Large intestine (tissue), 3 donors: ENCODE data around the gene SCCPDH. TPM values are rescaled to one million over a fixed set of nuclear protein-coding genes. Genes with fewer than 3 reads are reported as not detected.

Source experiments
- DNase-seq, 2 donors: peaks; one replicate each; pipeline versions ENCODE4 v3.0.0 to v3.0.0-alpha.2; 2013
- H3K27ac ChIP-seq: one replicate; pipeline ENCODE4 v1.5.1; 2013; ENCODE audit warnings: low read length
- H3K27me3 ChIP-seq: 2 replicates; pipeline ENCODE4 v1.6.1; 2013; ENCODE audit warnings: low read length; ENCODE audit not compliant: control insufficient read depth, insufficient read depth
- H3K36me3 ChIP-seq: 2 replicates; pipeline ENCODE4 v1.6.1; 2013; ENCODE audit warnings: low read length; ENCODE audit not compliant: control insufficient read depth, insufficient read depth
- H3K4me1 ChIP-seq: one replicate; pipeline ENCODE4 v1.6.1; 2013; ENCODE audit warnings: low read length; ENCODE audit not compliant: control insufficient read depth, insufficient read depth
- H3K4me3 ChIP-seq: one replicate; pipeline ENCODE4 v1.5.1; 2013; ENCODE audit warnings: low read length
- H3K9me3 ChIP-seq: one replicate; pipeline ENCODE4 v1.6.1; 2013; ENCODE audit warnings: mild to moderate bottlenecking, low read depth, low read length, moderate library complexity; ENCODE audit not compliant: control insufficient read depth
- WGBS: methylation state at CpG from one replicate; pipeline ENCODE4 v1.1.5; 2013; ENCODE audit warnings: low lambda C conversion rate; ENCODE audit not compliant: insufficient coverage; 5-methylcytosine and 5-hydroxymethylcytosine counted together
- polyA plus RNA-seq: library from polyadenylated mRNA; unstranded; fragments of 120-200 nt; gene quantifications from one replicate; pipeline ENCODE4 v1.2.1, GENCODE V29; 2013

SCCPDH gene
- polyA plus RNA-seq, 1 donor: 44.3 TPM

DNA sequence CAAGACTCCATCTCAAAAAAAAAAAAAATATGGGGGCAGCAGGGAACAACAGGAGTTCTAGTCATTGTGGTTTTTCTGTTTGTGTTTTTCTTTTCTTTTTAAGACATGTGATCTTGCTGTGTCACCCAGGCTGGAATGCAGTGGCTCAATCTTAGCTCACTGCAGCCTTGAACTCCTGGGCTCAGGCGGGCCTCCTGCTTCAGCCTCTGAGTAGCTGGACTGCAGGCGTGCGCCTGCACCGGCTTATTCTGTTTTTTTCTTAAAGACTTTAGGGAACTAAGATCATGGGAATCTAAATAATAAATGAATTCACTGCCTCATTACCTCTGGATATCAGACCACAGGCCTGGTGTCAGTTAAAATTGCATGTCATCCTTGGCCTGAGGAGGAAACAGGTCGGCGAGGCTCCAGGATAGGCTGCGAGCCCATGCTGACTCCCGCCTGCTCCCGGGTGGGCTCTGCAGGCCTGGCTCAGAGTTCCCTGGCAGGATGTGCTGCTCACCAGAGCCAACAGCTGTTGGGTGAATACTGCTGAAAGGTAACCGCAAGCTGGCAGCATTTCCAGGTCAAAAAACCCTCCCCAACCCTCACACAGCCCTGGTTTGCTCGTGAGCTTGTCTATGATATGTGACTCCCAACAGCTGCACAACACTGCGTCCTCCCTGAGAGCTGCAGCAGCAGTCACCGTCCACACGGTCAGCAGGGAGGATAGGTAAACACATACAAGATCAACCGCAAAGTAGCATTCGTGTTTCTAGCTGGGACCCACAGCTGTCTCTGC lies 58.1 kb downstream of the SCCPDH start:
- H3K36me3 ChIP-seq: peaks cover 20% of the 10 kb centered on the region
- DNase-seq: no peak
- no peak overlapping the region for H3K27ac ChIP-seq
- no peaks in the 10 kb centered on the region for H3K4me1 ChIP-seq
- H3K9me3 ChIP-seq: no peaks in the 10 kb centered on the region
- H3K4me3 ChIP-seq: no peak overlapping the region
- H3K27me3 ChIP-seq: no peaks in the 10 kb centered on the region
- no CpG with 5 or more reads among the region's 16 CpGs for WGBS

DNA sequence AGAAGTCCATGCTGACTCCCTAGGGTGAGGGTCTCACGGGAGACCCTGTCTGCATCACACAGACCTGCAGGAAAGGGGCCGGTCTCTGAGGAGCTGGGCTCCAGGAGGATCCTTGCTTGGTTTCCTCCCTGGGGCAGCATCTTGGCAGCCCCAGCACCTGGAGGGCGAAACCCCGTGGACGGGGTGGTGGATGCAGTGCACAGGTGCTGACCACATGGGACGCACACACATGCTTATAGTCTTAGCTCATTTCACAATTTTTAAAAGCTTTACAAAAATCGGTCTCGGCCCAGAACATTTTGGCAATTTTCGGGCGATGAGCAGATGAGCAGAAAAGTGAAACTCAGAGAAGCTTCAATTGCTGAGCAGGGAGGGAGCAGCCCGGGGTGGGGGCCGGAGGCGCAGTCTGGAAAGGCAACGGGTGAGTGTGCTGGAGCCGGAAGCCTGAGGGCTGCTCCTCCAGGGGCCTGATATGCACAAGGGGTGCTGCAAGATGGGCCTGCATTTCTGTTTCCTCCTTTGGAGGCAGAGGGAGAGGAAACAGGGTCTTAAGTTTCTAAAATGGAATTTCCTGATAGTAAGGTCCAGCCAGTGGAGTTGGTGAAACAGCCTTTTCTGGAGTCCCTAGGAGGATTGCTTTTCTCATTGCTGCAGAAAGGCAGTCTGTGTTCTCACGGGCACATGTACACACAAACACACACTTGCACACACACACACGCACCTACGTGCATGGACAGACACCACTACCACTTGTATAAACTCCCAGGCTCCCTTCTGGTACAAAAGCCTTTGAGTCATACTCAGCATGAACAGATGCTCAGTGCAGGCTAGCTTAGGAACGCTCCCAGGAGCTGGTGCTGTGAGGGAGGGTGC lies 60.6 kb downstream of the SCCPDH start:
- H3K4me3 ChIP-seq: no peak overlapping the region
- H3K27ac ChIP-seq: no peak overlapping the region
- peaks cover 9% of the 10 kb centered on the region for H3K36me3 ChIP-seq
- no peak for DNase-seq
- H3K9me3 ChIP-seq: no peaks in the 10 kb centered on the region
- 80% methylated on average over 4 of the region's 19 CpGs for WGBS
- H3K27me3 ChIP-seq: no peaks in the 10 kb centered on the region
- H3K4me1 ChIP-seq: peaks cover 3% of the 10 kb centered on the region

DNA sequence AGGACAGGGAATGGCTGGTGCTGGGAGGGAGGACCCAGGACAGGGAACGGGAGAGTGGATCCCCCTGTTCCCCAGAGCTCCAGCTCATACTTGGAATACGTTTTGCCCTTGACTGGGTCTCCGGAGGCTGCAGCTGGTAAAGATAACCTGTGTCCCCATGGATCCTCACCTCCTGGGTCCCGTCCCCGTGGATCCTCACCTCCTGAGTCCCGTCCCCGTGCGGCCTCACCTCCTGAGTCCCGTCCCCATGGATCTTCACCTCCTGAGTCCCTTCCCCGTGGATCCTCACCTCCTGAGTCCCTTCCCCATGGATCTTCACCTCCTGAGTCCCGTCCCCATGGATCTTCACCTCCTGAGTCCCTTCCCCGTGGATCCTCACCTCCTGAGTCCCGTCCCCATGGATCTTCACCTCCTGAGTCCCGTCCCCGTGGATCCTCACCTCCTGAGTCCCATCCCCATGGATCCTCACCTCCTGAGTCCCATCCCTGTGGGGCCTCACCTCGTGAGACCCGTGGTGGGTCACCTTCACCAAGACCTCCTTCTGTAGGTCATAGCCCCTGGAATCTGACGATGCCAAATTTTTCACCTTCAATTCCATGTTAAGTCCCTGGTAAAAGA lies 61.4 kb downstream of the SCCPDH start:
- Histone ChIP-seq H3K4me1 (peaks cover 3% of the 10 kb centered on the region), H3K27ac (no peak overlapping the region), H3K9me3 (no peaks in the 10 kb centered on the region), H3K36me3 (peaks cover 2% of the 10 kb centered on the region), H3K4me3 (no peak overlapping the region), H3K27me3 (no peaks in the 10 kb centered on the region)
- DNase-seq: no peak
- 93% methylated on average over 6 of the region's 18 CpGs for WGBS

DNA sequence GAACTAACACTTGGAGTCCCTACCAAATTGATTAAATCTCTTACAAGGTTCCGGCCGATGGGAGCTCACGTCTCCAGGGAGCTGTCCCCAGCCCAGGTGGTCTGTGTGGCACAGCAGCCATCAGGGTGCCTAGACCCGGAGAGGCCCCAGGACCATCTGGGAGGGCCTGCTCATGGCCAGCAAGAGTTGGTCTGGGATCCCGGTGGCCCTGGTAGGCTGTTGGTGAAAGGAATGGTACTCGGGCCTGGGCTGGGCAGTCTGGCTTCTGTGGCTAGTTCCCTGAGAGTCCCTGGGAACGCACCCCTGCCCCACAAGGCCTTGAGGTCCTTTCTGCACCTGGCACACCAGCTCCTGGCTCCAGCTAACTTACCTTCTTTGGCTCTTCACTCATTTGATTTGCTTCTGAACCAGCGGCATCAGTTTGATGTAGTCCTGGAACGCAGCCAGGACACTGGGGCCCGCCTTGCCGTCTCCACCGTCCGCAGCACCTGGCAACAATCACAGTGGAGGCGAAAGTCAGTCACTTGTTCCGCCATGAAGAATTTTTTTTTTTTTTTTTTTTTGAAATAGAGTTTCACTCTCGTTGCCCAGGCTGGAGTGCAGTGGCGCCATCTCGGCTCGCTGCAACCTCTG lies 62.5 kb downstream of the SCCPDH start:
- no peak overlapping the region for H3K4me3 ChIP-seq
- DNase-seq: no peak
- WGBS: no CpG with 5 or more reads among the region's 19 CpGs
- no peak overlapping the region for H3K27ac ChIP-seq
- H3K36me3 ChIP-seq: no peaks in the 10 kb centered on the region
- H3K27me3 ChIP-seq: no peaks in the 10 kb centered on the region
- H3K9me3 ChIP-seq: no peaks in the 10 kb centered on the region
- H3K4me1 ChIP-seq: peaks cover 3% of the 10 kb centered on the region

DNA sequence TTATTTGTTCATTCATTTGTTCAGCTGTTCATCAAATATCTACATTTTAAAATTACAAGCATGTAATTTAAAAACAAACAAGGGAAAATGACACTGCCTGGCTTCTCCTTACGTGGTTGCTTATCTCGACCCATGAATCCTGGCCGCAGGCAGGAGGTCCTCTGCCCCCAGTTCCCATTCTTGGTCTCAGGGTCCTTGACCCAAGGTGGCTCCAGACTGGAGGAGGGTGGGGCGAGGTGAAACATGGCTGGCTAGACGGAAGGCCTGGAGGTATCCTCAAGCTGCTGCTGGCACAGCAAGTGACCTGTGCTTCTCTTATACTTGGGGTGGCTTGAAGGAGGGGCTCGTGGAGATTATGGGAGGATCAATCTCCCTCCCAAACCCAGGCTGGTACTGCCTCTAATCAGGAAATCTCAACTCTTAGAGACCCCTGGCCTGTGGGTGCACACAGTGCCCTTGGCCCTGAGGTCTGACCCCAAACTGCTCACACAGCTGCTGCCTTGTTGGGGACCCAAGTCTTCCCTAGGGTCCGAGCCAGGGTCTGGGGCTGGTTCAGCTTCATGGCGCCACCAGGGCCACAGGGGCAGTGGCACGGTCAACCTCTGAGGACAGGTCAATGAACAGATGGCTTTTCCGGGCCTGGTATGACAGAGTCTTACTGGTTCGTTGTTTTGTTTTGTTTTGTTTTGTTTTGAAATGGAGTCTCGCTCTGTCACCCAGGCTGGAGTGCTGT lies 63.7 kb downstream of the SCCPDH start:
- Histone ChIP-seq H3K27ac (no peak overlapping the region), H3K36me3 (no peaks in the 10 kb centered on the region), H3K27me3 (no peaks in the 10 kb centered on the region), H3K4me1 (peaks cover 3% of the 10 kb centered on the region), H3K4me3 (no peak overlapping the region), H3K9me3 (no peaks in the 10 kb centered on the region)
- DNase-seq: no peak
- 80% methylated on average over 1 of the region's 12 CpGs for WGBS

DNA sequence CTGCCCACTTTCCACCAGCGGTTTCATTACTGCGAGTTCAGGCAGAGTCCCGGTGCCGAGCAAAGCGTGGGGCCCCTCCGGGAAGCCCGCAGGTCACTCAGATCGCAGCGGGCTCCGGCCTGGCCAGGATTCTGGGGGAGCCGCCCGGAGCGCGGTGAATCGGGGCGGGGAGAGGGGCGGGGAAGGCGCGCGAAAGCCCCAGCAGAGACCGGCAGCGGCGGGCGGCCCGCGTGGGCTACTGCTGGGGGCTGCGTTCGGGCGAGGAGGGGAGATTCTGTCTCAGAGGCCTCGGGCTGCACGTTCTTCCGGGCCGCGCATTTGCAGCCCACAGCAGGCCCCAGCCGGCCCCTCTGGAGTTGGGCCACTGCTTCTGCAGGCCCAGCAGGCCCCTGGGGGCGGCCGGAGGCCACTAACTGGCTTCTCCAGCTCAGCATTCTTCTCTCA lies 64.7 kb downstream of the SCCPDH start:
- no peak overlapping the region for H3K27ac ChIP-seq
- no peaks in the 10 kb centered on the region for H3K27me3 ChIP-seq
- no peak for DNase-seq
- peaks cover 7% of the 10 kb centered on the region for H3K4me1 ChIP-seq
- no CpG with 5 or more reads among the region's 37 CpGs for WGBS
- peak overlapping the region; percentile 37 for H3K4me3 ChIP-seq
- H3K9me3 ChIP-seq: no peaks in the 10 kb centered on the region
- no peaks in the 10 kb centered on the region for H3K36me3 ChIP-seq

DNA sequence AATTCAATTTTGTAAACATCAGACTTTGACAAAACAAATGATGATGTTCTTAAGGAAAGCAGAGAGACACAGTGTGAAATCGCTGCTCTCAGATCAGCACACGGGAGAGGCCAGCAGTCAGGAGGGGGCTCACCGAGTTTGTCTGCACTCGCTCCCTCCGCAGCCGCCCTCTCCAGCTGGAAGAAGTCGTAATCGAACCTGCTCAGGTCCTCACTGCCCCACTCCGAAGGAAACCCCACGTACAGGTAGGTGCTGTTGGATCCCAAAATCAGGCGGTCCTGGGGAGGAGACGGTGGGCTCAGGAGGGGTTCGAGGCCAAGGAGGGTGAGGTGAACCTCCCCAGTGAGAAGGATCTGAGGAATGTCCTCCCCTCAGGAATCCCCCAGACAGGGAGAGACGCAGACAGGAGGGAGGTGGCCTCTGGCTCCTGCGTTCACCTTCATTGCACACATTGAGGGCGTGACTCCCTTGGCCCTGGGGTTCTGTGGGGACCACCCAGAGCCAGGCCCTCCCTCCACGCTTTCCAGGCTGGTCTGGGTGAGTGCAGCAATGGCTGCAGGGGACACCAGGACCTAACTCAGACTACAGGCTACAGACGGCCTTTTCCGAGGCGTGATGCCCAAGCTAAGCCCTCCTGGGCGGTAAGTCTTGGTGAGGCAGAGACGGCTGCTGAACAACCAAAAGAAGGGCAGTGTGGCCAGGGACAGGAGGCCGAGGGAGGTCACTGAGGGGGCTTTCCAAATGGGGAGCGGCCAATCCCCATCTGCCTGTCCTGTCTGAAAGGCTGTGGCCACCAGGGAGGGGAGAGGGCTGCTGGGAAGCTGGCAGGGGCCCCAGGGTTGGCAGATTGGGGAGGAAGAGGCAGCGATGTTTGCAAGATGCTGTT lies 65.5 kb downstream of the SCCPDH start:
- Histone ChIP-seq H3K27me3 (no peaks in the 10 kb centered on the region), H3K4me3 (no peak overlapping the region), H3K36me3 (no peaks in the 10 kb centered on the region), H3K4me1 (peaks cover 7% of the 10 kb centered on the region), H3K9me3 (no peaks in the 10 kb centered on the region), H3K27ac (no peak overlapping the region)
- WGBS: no CpG with 5 or more reads among the region's 25 CpGs
- no peak for DNase-seq

DNA sequence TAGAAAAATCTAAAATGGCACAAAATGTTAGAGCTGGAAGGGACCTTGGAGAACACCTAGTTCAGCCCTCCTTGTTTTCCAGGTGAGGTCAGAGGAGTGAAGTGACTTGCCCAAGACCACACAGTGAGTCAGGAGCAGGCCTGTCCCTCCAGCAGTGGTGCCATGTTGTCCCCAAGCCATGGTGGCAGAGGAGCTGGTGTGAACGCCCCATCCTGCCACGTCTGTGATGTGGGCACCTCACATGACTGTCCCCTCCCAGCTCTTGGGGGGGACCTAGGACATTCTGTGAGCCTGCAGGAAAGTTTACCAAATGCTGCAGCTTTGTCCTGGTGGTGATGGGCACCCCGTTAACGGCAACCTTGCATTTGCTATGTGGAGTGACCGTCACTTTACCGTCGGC lies 66.2 kb downstream of the SCCPDH start:
- Histone ChIP-seq H3K4me1 (peaks cover 7% of the 10 kb centered on the region), H3K27me3 (no peaks in the 10 kb centered on the region), H3K9me3 (peaks cover 4% of the 10 kb centered on the region), H3K36me3 (no peaks in the 10 kb centered on the region), H3K27ac (no peak overlapping the region), H3K4me3 (no peak overlapping the region)
- no CpG with 5 or more reads among the region's 7 CpGs for WGBS
- no peak for DNase-seq

DNA sequence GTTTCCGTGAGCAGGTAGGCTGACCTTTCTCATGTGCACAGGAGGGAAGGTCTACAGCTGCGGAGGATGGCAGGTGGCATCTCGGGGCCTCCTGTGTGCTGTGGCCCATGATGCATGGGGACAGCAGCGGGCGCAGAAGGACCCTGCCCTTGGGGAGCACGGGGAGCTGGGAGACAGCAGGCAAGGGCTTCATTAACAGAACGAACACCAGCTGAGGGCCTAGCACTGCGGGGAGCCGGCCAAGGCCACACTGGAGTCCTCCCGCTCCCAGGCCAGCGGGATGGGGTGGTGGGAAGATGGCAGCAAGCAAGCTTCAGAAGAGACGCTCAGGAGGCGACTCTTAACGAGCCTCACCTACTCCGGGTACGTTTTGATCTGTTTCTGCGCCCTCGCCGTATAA lies 66.6 kb downstream of the SCCPDH start:
- no CpG with 5 or more reads among the region's 19 CpGs for WGBS
- Histone ChIP-seq H3K9me3 (peaks cover 4% of the 10 kb centered on the region), H3K4me3 (no peak overlapping the region), H3K4me1 (peaks cover 7% of the 10 kb centered on the region), H3K27me3 (no peaks in the 10 kb centered on the region), H3K27ac (no peak overlapping the region), H3K36me3 (no peaks in the 10 kb centered on the region)
- no peak for DNase-seq
